Measurements from ENCODE around the gene MED29. TPM values are rescaled to one million over a fixed set of nuclear protein-coding genes. Genes with fewer than 3 reads are reported as not detected.

Gene MED29
- total RNA-seq, 1 experiment from 2014 or later: 20.8 TPM

GRCh38 chr19:39397360-39398296, 6.5 kb downstream of the MED29 start:
- peak; percentile 86 for DNase-seq (ENCODE audit: extremely low read depth, low read depth)

- peak; percentile 83 for DNase-seq (ENCODE audit: extremely low read depth, low read depth)
Observed at GRCh38 chr19:39398297-39398864, 7.2 kb downstream of the MED29 start.

DNA sequence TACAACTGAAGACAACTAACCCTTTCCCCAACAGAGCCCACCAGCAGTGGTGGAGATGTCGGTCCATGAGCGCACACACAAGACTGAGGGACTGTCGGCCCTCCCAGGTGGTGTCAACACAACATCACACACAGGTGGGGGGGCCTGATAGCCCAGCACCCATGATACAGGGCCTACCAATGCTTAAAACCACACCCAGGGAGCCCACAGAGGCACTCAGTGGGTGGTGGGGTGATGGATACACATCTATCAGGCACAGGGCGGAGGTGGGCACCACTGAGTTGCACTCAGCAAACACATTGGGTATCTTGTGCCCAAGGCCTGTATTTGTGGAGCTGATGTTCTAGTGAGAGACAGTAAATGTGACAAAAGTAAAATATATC, 8.5 kb downstream of the MED29 start:
- DNase-seq (ENCODE audit: extremely low read depth, low read depth): no peak

DNA sequence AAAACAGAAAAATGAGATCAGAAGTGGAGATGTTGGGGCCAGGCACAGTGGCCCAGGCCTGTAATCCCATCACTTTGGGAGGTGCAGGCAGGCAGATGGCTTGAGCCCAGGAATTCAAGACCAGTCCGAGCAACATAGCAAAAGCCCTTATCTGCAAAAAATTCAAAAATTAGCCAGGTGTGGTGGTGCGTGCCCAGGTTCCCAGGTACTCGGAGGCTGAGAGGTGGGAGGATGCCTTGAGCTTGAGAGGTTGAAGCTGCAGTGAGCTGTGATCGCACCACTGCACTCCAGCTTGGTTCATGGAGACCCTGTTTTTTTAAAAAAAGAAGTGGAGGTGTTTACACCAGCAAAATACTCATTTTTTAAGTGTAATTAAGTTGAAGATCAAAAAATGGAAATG, 8.9 kb downstream of the MED29 start:
- DNase-seq (ENCODE audit: extremely low read depth, low read depth): no peak

- no peak for DNase-seq (ENCODE audit: extremely low read depth, low read depth)
Observed at GRCh38 chr19:39401070-39401548, 9.9 kb downstream of the MED29 start.

DNA sequence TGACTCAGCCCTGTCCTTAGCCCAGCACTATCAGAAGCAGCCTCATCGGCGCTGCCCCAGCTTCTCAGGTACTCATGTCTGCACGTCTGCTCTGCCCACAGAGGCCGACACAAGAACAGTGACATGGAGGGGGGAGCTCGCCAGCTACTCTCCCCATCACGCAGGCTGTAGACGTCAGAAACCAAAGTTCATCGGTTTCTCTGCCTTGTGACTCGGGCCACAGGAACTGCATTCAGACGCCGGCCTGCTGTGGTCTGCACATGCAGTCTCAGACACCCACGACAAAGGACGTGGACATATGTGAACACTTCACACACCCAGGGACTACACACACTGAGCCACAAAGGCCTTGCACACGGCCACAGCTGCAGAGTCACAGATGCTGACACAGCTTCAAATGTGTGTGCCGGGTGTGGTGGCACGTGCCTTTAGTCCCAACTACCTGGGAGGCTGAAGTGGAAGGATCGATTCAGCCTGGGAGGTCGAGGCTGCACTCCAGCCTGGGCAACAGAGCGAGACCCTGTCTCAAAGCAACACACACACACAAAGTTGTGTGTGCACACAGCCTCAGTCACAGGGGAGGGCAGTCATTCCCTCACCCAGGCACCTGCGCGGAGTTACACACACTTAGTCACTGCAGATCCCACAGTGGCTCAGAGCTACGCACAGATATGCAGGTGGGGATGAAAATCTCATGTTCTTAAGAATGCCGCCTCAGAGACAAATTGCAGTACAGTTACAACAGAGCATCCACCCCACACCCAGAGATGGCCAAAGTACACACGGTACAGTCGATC, 10.6 kb downstream of the MED29 start:
- DNase-seq (ENCODE audit: extremely low read depth, low read depth): peak; percentile 65

DNA sequence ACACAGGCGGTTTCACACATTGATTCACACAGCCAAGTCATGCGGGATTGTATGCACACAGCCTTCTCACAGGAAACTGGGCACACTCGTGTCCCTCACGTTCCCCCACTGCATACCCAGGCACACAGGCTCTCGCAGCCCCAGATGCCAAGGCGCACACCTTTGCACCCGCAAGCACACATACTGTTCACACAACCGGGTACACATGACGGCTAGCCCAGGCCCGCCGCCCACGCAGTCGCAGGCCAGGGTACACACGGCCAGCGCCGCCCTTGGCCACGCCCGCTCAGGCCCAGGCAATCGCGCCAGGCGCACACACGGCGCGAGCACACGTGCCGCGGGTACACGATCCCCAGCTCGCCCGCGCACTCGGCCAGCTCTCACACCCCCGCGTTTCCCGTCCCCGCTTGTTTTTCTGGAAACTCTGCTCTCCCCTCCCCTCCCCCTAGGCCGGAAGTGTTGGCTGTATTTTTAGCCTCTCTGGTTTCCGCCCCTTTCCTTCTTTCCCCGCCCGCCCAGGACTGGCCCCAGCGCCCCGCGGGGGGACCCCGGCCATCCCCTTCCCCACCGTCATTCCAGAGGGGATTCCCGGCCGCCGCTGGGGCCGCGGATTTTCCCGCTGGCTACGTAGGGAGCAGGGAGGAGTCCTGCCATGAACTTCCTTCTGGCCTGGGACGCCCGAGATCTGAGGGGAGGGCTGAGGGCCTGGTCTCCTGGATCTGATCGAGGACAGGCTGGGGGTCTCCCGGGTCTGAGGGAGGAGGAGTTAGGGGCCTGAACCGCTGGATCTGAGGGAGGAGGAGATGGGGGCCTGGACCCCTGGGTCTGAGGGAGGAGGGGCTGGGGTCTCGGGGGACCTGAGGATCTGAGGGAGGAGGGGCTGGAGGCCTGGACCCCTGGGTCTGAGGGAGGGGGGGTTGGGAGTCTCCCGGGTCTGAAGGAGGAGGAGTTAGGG, 11.4 kb downstream of the MED29 start:
- DNase-seq (ENCODE audit: extremely low read depth, low read depth): no peak

DNA sequence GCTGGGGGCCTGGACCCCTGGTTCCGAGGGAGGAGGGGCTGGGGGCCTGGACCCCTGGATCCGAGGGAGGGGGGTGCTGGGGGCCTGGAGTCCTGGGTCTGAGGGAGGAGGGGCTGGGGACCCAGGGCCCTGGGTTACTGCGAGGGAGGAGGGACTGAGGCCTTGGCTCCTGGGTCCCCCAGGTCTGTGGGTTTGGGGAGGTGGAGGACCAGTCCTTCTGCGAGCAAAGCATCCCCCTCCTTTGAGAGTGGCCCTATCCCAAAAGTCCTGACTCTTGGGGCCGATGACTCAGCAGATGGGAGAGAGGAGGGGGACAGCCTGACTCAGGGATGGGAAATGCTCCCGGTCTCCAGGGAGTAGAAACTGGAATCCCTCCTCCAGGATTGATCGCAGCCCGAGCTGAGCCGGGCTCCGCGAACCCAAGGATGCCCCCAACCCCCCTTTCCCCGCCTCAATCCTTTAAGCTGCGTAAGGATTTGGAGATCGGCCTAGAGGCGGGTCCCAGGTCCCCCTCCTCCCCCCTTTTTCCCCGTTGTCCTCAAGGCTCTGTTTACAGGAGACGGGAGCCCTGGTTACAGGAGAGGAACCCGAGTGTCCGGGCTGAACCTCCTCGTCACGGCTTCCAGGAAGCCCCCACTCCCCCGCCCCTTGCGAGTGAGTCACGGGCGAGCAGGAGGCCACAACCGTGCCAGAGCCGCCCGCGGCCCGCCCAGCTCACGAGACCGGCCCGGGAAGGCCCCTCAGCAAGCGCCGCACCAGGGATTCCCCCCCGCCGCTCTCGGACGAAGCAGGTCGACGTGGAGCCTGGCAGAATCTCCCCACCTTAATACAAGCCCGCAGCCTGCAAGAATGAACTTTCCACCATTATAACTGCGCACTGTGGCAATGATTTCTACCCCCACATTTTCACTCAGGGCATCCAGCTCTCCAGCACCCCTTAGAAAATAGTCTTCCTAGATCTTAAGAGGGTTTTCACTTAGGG, 12.4 kb downstream of the MED29 start:
- DNase-seq (ENCODE audit: extremely low read depth, low read depth): peak; percentile 91

- no peak for DNase-seq (ENCODE audit: extremely low read depth, low read depth)
Observed at GRCh38 chr19:39405261-39405957, 14.2 kb downstream of the MED29 start.

DNA sequence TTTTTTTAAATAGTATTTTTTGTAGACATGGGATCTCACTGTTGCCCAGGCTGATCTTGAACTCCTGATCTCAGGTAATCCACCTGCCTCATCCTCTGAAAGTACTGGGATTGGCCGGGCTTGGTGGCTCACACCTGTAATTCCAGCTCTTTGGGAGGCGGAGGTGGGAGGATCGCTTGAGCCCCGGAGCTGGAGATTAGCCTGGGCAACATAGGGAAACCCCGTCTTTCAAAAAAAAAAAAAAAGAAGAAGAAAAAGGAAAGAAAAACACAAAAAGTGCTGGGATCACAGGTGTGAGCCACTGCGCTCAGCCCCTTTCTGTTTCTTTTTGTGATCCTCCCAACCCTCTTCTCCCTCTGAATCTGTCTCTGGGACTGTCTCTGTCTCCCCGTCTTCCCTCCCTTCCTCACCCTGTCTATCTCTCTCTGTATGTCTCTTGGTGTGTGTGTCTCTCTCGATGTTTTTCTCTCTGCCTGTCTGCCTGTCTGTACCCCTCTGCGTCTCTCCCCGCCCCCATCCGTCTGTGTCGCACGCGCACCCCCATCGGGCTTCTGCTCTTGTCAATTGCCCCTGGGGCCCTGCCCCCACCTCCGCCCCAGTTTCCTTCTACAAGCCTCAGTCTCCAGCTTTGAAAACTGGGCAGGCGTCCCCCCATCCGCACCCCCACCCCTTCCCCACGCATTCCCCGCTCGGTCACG, 14.9 kb downstream of the MED29 start:
- no peak for DNase-seq (ENCODE audit: extremely low read depth, low read depth)

DNA sequence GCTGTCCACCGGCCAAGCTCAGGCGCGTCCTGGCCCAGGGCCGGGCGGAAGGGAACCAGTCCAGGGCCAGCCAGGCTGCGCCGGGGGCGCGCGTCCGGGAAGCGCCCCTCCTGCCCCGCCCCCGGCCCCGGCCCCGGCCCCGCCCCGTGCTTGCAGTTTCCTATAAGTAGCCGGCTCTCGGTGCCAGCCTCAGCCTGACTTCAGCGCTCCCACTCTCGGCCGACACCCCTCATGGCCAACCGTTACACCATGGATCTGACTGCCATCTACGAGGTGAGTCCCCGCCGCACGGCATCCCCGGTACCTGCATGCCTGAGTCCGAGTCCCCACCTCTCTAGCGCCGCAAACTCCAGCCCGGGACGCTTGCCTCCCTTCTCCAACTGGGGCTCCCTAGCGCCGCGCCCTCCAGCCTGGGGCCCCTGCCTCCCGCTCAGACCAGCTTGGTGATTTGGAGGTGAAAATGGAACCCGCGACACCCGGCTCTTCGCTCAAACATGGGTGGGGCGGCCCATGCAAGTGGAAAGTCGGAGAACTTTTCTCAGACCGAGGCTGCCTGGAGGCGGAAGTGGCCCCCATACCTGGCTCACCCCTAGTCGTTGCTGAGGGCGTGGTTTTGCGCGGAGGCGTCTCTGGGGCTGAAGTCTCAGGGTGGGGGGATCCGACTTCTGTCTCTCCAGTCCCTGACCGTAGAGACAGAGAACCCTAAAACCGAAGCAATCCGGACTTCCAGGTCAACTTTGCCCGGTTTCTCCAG, 15.7 kb downstream of the MED29 start, which contains the start of gene ZFP36:
ZFP36 (plus strand) TSS at position 192 of the 754 bp plus-strand sequence; CDS start at position 250, 58 bp downstream.
- DNase-seq (ENCODE audit: extremely low read depth, low read depth): peak; percentile 81

DNA sequence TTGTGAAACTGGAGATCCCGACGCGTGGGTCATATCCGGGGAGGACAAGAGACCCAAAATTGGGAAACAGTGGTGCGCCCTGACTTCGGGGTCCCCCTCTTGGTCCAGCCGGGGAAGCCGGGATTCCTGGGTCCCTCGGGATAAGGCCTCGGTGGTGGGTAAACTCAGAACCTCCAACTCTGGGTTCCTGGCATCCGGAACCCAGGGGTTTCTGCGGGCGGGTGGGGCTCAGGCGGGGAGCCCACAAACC, 16.2 kb downstream of the MED29 start:
- DNase-seq (ENCODE audit: extremely low read depth, low read depth): no peak

DNA sequence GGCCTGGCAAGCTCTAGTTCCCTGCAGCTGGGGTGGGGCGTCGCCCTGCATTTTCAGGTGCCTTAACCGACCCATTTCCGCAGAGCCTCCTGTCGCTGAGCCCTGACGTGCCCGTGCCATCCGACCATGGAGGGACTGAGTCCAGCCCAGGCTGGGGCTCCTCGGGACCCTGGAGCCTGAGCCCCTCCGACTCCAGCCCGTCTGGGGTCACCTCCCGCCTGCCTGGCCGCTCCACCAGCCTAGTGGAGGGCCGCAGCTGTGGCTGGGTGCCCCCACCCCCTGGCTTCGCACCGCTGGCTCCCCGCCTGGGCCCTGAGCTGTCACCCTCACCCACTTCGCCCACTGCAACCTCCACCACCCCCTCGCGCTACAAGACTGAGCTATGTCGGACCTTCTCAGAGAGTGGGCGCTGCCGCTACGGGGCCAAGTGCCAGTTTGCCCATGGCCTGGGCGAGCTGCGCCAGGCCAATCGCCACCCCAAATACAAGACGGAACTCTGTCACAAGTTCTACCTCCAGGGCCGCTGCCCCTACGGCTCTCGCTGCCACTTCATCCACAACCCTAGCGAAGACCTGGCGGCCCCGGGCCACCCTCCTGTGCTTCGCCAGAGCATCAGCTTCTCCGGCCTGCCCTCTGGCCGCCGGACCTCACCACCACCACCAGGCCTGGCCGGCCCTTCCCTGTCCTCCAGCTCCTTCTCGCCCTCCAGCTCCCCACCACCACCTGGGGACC, 16.6 kb downstream of the MED29 start:
- DNase-seq (ENCODE audit: extremely low read depth, low read depth): no peak

DNA sequence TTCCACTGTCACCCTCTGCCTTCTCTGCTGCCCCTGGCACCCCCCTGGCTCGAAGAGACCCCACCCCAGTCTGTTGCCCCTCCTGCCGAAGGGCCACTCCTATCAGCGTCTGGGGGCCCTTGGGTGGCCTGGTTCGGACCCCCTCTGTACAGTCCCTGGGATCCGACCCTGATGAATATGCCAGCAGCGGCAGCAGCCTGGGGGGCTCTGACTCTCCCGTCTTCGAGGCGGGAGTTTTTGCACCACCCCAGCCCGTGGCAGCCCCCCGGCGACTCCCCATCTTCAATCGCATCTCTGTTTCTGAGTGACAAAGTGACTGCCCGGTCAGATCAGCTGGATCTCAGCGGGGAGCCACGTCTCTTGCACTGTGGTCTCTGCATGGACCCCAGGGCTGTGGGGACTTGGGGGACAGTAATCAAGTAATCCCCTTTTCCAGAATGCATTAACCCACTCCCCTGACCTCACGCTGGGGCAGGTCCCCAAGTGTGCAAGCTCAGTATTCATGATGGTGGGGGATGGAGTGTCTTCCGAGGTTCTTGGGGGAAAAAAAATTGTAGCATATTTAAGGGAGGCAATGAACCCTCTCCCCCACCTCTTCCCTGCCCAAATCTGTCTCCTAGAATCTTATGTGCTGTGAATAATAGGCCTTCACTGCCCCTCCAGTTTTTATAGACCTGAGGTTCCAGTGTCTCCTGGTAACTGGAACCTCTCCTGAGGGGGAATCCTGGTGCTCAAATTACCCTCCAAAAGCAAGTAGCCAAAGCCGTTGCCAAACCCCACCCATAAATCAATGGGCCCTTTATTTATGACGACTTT, 17.4 kb downstream of the MED29 start:
- DNase-seq (ENCODE audit: extremely low read depth, low read depth): no peak

DNA sequence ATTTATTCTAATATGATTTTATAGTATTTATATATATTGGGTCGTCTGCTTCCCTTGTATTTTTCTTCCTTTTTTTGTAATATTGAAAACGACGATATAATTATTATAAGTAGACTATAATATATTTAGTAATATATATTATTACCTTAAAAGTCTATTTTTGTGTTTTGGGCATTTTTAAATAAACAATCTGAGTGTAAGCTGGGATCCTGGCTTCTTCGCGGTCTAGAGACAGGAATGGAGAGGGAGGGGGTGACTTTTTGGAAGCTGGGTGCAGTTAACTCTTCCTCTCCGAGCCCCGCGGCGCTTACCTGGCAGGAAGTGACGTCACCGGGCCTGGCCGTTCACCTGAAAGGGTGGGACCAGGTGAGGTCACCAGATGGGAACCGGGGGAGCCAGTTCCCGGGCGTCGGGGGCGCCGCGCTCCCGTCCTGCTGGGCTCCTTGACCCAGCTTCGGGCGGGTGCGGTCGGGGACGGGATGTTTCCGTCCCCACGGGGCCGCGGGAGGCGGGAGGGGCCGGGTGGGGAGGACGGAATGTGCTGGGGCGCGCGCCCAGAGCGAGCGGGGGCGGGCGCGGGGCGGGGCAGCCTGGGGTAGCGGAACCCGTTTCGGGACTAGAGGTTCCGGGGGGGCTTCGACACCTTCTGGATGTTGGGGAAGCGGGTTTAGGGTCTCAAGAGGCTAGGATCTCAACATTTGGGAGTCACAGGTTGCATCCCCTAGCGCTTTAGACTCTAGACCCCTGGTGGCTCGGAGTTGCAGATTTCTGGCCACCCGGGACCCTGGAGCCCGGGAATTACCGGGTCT, 18.2 kb downstream of the MED29 start:
- DNase-seq (ENCODE audit: extremely low read depth, low read depth): no peak

Measured in NCI-H460 (cell line).